Activated CD4-positive, CD25-positive, alpha-beta regulatory T cell treated with anti-CD3 and anti-CD28 coated beads, Interleukin-2, amount 50 U/mL, for 72 hours (primary cell): ENCODE results near the gene GNPTAB.
"Not testable (repeated sequence)": the region's sequence is repeated elsewhere in the genome, so short reads cannot be mapped to it uniquely, and the experiment has no call there.

ENCODE experiments used
- DNase-seq: peaks from one replicate; pipeline ENCODE4 v3.0.0; 2021

Gene GNPTAB

DNA sequence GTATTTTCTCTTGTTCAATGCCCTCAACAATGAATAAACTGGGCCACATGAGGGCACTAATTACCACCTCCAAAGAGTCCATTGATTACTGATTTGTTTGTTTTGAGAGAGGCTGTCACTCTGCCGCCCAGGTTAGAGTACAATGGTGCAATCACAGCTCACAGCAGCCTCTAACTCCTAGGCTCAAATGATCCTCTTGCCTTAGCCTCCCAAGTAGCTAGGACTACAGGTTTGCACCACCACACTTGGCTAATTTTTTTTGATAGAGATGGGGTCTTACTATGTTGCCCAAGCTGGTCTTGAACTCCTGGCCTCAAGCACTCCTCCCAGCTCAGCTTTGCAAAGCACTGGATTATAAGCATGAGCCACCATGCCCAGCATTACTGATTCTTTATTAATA is 63.2 kb downstream of the GNPTAB start:
- no peak for DNase-seq

DNA sequence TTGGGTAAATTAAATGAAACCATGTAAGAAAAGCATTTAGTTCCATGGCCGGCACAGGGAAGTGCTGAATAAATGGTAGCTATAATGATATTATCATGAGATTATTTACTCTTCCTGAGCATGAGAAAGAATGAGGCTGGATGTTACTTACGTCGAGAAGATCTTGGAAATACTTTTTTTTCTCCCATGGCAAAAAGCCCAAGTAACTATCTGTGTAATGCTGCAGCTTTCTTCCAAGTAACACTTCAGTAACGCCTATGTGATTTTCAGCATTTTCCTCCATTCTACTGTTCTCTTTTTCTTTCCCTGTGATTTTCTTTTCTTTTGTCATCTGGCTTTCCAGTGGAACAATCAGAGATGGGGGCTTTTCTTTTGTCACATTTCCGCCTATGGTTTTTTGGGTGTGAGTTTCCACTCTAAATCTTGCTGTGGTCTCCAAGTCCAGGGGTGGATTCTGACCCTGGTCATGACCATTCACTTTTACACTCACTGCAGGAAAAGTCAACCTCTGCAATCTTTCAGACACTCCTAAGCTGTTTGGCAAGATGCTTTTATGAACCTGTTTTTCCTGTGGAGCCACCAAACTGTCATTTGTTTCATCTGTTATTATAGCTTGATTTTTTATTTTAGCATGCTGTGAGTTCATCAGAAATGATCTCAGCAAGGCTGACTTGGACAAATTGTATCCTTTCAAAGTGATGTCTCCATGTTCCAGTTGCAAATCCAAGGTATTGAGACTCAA is 66.5 kb downstream of the GNPTAB start:
- DNase-seq: no peak

GRCh38 chr12:101763246-101763931 is 67.4 kb downstream of the GNPTAB start:
- DNase-seq: no peak

GRCh38 chr12:101761781-101762180 is 69.0 kb downstream of the GNPTAB start:
- no peak for DNase-seq

DNA sequence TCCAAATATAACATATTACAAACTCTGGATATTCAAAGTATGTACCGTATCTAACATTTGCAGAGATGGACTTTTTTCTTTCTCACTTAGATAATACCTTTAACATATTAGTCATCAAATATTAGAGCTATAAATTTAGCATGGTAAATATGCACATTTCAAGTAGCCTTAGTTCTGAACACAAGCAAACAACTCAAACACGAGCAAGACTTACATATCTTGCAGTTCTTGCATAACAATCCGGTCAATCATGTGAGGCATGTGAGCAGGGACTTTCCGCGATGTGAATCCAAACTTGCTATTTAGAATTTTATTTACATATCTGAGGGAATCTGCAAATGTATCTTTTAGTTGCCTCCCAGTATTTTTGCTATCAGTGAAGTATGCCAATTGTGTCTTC is 69.4 kb downstream of the GNPTAB start:
- no peak for DNase-seq

DNA sequence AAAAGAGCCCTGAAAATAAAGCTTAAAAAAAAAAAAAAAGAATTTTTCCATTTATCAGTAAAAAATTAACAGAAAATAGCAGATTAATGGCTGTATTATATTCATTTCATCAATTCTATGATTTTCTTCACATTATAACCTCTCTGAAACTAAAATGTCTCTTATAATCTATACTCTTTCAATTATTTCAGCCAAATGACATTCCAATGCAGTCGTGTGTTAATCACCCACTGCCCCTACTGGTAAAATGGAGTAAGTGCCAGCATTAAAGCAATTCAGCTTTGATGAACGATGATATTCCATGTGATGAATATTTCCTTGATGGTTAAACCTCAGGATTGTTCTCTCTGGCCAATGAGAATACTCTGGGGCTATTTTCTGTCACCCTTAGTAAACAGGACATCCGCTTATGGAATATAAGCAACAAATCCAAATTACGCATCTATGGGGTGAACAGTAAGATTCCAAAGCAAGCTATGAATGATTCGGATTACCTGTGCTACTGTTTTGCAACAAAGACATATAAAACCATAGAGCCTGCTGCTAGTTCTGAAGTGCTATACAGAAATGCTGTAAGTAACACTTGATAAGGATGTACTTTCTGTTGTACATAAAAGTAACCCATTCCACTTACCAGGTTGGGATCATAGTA is 71.2 kb downstream of the GNPTAB start:
- DNase-seq: no peak

DNA sequence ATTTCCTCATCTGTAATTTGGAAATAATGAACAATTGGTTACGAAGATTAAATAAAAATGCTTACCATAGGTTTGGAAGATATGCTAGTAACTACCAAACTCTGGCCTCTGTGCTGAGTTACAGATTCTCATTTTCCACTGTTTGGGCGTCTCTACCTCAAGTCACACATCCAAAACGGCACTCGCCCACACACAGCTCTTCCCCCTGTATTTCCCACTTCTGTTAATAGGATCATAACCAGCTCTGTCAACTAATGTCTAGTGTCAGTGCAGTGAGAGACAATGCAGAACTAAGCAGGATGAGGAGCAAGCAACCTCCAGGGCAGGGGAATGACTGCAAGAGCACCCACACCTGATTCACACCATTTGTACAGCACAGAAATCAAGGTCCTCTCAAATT is 80.6 kb downstream of the GNPTAB start:
- DNase-seq: no peak

DNA sequence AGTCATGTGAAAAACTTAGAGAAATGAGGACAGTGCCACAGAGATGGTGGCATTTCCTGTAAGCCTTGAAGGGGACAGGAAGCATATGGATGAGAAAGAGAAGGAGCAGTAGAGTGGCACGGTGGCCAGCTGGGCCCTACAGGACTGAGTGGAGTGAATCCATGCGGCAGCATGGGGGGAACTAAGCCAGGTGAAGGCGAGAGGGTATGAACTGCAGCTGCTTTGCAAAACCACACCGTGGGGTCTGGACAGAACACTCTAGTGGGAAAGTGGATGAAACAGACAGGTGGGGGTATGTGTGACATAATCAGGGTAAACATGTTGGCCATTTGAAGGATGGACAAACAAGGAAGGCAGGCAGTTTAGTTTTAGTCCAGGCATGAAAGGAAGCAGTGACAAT is 81.1 kb downstream of the GNPTAB start:
- DNase-seq: no peak

DNA sequence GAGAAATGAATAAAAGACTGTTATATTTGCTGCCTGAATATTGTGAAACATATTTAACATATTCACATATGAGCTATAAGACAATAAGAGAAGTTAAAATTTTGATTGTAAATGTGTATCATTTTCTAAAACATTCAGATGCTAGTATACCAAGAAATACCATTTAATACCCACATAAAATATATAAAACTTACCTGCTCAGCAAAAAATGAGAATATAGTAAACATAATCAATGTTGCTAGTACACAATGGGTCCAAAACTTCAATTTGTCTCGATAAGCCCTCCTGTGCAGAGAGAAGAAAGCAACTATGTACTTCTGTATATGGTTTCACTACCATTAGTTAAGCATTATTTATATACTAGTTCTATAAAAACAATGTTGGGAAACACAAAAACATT is 81.9 kb downstream of the GNPTAB start:
- no peak for DNase-seq

DNA sequence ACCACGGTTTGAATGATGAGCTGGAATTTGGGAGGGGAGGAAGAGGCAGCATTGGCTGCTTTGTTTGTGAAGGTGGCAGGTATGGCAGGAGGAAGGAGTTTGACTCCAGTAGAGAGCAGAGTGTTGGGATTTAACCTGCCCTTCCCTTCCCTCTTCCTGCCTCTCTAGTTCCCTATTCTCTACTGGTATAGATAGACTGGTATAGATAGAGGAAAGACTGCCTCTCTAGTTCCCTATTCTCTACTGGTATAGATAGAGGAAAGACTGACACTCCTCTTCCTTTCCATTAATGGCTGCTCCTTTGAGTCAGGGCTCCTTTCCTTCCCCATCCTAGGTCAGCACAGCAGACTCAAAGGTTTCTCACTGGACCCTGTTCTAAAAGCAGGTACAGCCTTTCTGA is 83.1 kb downstream of the GNPTAB start:
- no peak for DNase-seq

- no peak for DNase-seq
Observed at GRCh38 chr12:101746661-101747060, 84.1 kb downstream of the GNPTAB start.

DNA sequence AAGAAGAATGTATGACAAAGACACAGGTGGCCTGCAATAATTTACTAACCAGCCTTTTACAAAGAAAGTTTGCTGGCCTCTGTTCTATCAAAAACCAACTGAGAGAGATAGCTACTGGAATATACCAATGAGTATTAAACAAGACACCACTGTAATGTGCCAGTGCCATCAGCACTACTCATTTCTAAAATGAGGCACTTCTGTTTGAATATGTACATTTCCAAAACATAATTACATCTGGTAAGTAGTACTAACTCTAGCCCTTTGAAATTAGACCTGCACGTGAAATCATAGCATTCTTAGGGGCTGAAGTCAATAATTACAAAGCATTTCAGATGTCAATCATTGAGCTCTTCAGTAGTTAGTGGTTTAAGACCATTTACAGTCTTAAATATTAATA is 84.6 kb downstream of the GNPTAB start:
- no peak for DNase-seq

- DNase-seq: no peak
Observed at GRCh38 chr12:101745481-101745880, 85.3 kb downstream of the GNPTAB start.

GRCh38 chr12:101743724-101744472 is 86.9 kb downstream of the GNPTAB start:
- DNase-seq: no peak

- no peak for DNase-seq
Observed at GRCh38 chr12:101743242-101743641, 87.5 kb downstream of the GNPTAB start.

GRCh38 chr12:101740980-101741379 is 89.8 kb downstream of the GNPTAB start:
- no peak for DNase-seq

DNA sequence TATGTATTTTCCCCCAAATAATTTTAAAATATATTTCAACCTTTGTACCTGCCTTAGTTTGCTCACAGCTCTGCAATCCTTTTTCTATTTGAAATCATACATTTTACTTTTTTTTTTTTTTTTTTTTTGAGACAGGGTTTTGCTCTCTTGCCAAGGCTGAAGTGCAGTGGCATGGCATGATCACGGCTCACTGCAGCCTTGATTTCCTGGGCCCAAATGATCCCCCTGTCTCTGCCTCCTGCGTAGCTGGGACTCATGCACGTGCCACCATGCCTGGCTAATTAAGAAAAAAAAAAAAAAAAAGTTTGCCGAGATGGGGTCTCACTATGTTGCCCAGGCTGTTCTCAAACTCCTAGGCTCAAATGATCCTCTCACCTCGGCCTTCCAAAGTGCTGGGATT is 90.2 kb downstream of the GNPTAB start:
- DNase-seq: no peak

DNA sequence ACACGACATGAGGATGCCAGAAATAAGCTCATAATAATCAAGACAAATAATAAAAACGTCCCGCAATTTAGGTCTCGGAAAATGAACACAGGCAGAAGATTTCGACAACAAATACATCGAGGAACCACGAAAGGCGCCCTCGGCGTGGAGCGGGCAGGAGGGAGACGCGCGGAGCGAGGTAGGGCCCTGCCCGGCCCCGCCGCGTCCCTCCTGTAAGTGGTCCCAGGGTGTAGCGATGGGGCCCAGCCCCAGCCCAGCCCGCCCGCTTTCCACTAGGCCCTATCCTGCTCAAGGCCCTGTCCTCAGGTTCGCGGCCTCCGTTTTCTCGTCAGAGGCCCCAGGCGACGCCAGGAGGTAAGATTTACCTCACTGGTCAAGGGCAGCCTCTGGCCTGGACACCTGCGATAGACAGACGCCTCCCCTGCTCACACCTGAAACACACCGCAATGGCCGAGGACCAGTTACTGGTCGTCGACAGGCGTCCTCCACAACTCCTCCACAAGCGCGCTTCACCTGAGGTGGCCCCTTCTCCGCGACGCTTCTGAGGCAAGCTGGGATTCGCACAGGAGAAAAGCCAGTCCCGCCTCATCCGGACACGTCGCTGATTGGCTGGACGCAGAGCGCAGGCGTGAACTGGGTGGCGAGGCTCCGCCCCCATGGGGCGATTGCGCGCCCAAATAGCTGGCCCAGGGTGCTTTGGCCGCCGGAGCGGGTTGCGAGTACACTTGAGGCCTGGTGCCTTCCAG is 91.7 kb downstream of the GNPTAB start, which contains the start of gene SYCP3:
TSS of gene SYCP3 (minus strand) at position 543 of the 746 bp plus-strand sequence. CDS start 1,527 bp downstream, outside the sequence.
- DNase-seq: no peak

- DNase-seq: no peak
Observed at GRCh38 chr12:101737476-101737875, 93.3 kb downstream of the GNPTAB start.

DNA sequence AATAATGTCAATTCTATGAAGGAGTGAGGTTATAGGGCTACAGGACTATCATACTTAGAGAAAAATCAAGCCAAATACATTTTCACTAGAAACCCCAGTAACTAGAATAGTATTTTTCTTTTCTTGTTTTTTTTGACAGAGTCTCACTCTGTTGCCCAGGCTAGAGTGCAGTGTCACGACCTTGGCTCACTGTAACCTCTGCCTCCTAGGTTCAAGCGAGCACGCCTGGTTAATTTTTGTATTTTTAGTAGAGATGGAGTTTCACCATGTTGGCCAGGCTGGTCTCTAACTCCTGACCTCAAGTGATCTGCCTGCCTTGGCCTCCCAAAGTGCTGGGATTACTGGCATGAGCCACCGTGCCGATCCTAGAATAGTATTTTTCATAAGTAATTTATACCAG is 96.3 kb downstream of the GNPTAB start:
- not testable (repeated sequence) for DNase-seq

- no peak for DNase-seq
Observed at GRCh38 chr12:101733166-101733565, 97.6 kb downstream of the GNPTAB start.

DNA sequence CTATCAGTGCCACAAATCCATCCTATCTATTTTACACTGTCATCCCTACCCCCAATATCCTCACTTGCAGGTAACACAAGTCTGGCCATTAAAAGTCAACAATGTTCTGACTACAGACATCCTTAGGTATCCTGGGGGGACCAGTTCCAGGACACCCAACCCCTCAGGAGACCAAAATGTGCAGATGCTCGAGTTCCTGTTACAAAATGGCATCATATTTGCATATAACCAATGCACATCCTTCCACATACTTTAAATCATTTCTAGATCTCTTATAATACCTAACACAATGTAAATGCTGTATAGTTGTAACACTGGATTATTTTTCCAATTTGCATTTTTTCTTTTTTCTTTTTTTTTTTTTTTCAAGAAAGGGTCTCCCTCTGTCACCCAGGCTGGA is 98.4 kb downstream of the GNPTAB start:
- DNase-seq: no peak

- DNase-seq: no peak
Observed at GRCh38 chr12:101729842-101730241, 100.9 kb downstream of the GNPTAB start.
